ENCODE results near the gene CPED1.

DNA sequence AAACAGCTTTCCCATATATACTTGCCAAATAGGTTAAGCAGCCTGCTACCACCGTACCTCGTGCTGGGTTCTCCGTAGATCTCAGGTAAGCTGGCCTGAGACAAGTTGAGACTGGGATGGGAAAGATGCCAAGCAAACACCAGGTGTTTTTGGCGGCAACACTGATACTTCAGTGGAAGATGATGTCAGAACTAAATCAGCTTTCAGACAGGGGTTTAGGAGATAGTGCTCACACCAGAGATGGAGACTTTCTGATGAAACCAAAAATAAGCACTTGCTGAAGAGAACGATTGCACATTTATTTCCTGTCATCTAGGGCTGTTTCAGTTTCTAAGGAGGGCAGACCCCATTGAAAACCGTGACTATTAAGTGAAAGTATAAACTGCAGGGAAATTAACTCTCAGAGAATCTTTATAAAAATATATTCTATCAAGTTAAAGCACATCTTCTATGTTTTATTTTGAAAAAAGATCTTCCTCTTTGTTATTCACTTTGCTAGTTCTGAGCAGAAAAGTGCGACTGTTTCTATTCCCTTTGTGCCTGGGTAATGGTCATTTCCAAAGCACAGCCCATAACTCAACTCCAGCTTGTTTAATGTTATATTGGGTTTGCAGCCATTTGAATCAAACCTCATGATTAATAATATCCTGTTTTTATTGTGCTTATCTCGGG, 149.9 kb downstream of the CPED1 start:
- TF ChIP-seq, protein P1, sequence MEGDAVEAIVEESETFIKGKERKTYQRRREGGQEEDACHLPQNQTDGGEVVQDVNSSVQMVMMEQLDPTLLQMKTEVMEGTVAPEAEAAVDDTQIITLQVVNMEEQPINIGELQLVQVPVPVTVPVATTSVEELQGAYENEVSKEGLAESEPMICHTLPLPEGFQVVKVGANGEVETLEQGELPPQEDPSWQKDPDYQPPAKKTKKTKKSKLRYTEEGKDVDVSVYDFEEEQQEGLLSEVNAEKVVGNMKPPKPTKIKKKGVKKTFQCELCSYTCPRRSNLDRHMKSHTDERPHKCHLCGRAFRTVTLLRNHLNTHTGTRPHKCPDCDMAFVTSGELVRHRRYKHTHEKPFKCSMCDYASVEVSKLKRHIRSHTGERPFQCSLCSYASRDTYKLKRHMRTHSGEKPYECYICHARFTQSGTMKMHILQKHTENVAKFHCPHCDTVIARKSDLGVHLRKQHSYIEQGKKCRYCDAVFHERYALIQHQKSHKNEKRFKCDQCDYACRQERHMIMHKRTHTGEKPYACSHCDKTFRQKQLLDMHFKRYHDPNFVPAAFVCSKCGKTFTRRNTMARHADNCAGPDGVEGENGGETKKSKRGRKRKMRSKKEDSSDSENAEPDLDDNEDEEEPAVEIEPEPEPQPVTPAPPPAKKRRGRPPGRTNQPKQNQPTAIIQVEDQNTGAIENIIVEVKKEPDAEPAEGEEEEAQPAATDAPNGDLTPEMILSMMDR (IDR thresholded peaks at IDR 0.05; ENCODE audit: low read length) = no peak
- TF ChIP-seq EZH2phosphoT487 (IDR thresholded peaks at IDR 0.05; ENCODE audit: low read length) = no peak
